ENCODE data around the gene RNASEH2A.

RNASEH2A gene

DNA sequence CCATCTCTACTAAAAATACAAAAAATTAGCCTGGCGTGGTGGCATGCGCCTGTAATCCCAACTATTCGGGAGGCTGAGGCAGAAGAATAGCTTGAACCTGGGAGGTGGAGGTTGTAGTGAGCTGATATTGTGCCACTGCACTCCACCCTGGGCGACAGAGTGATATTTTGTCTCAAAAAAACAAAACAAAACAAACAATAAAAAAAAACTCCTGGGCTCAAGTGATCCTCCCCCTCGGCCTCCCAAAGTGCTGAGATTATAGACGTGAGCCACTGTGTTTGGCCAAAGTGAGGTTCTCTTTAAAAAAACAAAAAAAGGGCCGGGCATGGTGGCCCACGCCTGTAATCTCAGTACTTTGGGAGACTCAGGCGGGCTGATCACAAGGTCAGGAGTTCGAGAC, 18.9 kb upstream of the RNASEH2A start:
- Histone ChIP-seq H3K9me3 (no peaks in the 10 kb centered on the region), H3K27ac (peak overlapping the region; percentile 100), H3K4me1 (ENCODE audit: control insufficient read depth in 1 of 2, insufficient read depth in 1 of 2, low read depth in 1 of 2, low read length in 1 of 2) (peaks cover 64 to 76% of the 10 kb centered on the region in 2 experiments), H3K27me3 (no peaks in the 10 kb centered on the region), H3K4me3 (ENCODE audit: low read depth in 1 of 2, low read length in 1 of 2) (peak overlapping the region; percentile 49 to 99), H3K36me3 (peaks cover 2% of the 10 kb centered on the region)
- TF ChIP-seq, protein P1, sequence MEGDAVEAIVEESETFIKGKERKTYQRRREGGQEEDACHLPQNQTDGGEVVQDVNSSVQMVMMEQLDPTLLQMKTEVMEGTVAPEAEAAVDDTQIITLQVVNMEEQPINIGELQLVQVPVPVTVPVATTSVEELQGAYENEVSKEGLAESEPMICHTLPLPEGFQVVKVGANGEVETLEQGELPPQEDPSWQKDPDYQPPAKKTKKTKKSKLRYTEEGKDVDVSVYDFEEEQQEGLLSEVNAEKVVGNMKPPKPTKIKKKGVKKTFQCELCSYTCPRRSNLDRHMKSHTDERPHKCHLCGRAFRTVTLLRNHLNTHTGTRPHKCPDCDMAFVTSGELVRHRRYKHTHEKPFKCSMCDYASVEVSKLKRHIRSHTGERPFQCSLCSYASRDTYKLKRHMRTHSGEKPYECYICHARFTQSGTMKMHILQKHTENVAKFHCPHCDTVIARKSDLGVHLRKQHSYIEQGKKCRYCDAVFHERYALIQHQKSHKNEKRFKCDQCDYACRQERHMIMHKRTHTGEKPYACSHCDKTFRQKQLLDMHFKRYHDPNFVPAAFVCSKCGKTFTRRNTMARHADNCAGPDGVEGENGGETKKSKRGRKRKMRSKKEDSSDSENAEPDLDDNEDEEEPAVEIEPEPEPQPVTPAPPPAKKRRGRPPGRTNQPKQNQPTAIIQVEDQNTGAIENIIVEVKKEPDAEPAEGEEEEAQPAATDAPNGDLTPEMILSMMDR (IDR thresholded peaks at IDR 0.05) = no peak

DNA sequence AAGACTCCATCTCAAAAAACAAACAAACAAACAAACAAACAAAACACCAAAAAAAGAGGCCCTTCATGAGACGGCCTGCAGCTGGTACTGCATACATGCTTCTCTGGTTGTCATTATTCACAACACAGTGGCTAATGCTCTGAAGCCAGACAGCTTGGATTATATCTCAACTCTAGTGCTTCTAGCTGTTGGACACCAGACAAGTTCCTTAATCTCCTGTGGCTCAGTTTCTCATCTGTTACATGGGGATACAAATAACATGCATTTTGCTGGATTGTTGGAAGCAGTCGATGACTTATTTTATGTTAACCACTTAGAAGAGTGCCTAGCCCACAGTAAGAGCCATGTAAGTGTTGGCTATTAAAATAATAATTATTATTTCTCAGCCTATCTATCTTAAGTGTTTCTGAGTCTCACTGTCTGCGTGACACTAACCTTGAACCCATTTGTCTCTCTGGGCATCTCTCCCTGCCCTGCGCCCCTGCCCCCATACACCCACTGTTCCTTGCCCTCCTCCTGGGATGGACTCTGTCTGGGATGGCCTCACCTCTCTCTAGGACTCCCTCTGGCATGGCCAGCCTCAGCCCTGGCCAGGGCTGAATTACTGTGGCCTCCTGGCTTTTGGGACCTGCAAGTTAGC, 18.2 kb upstream of the RNASEH2A start:
- no peaks in the 10 kb centered on the region for H3K9me3 ChIP-seq
- peak overlapping the region; percentile 100 for H3K27ac ChIP-seq
- TF ChIP-seq, protein P1 (IDR thresholded peaks at IDR 0.05) = no peak
- peaks cover 8% of the 10 kb centered on the region for H3K36me3 ChIP-seq
- peaks cover 57 to 70% of the 10 kb centered on the region in 2 experiments for H3K4me1 ChIP-seq (ENCODE audit: control insufficient read depth in 1 of 2, insufficient read depth in 1 of 2, low read depth in 1 of 2, low read length in 1 of 2)
- H3K4me3 ChIP-seq (ENCODE audit: low read depth in 1 of 2, low read length in 1 of 2) = peak overlapping the region; percentile 87 to 99
- no peaks in the 10 kb centered on the region for H3K27me3 ChIP-seq

- H3K27ac ChIP-seq = peak overlapping the region; percentile 100
- TF ChIP-seq, protein P1 (IDR thresholded peaks at IDR 0.05) = peak; percentile 12
- no peaks in the 10 kb centered on the region for H3K27me3 ChIP-seq
- H3K9me3 ChIP-seq = no peaks in the 10 kb centered on the region
- H3K4me3 ChIP-seq (ENCODE audit: low read depth in 1 of 2, low read length in 1 of 2) = peak overlapping the region; percentile 87 to 99
- H3K36me3 ChIP-seq = peaks cover 8% of the 10 kb centered on the region
- H3K4me1 ChIP-seq (ENCODE audit: control insufficient read depth in 1 of 2, insufficient read depth in 1 of 2, low read depth in 1 of 2, low read length in 1 of 2) = peaks cover 51 to 65% of the 10 kb centered on the region in 2 experiments
These were observed 17.7 kb upstream of the RNASEH2A start for GRCh38 chr19:12788682-12789097.

DNA sequence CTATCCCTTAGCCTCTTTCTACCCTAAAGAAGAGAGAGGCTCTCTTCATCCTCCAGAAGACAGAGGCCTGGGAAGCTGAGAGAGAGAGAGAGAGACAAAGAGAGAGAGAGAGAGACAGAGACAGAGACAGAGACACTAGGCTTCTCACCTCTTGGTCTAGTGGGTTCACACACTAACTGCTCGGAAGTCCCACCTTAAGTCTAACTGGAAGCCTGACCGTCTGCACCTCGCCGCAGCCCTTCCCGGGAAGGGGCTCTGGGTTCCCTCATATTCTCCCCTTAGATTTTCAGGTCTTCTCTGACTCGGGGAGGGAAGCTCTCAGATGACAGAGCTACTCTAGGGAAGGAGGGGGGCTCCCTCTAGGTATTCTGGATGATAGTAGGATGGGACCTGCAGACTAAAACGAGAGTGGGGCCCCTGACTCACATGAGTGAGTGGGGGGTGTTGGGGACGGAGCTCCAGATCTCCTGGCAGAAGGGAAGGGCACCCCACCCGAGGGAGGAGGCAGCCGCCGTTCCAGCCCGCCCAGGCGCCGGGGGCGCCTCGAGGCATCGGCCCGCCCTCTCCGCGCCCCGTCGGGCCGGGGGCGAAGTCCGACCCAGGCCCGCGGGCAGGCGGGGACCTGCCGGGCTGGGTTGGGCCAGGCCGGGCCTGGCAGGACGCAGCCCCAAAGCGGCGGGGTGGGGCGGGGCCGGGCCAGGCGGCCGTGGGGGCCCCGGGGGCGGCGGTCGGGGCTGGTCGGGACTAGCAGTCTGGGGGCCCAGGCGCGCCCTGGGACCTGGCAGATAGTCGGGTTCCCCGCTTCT, 17.1 kb upstream of the RNASEH2A start:
- Histone ChIP-seq H3K4me1 (ENCODE audit: control insufficient read depth in 1 of 2, insufficient read depth in 1 of 2, low read depth in 1 of 2, low read length in 1 of 2) (peaks cover 51 to 62% of the 10 kb centered on the region in 2 experiments), H3K4me3 (ENCODE audit: low read depth in 1 of 2, low read length in 1 of 2) (peak overlapping the region; percentile 87 to 99), H3K27ac (peak overlapping the region; percentile 100), H3K9me3 (no peaks in the 10 kb centered on the region), H3K27me3 (no peaks in the 10 kb centered on the region), H3K36me3 (peaks cover 8% of the 10 kb centered on the region)
- TF ChIP-seq, protein P1 (IDR thresholded peaks at IDR 0.05) = no peak

GRCh38 chr19:12789904-12790619, 16.3 kb upstream of the RNASEH2A start:
- no peaks in the 10 kb centered on the region for H3K27me3 ChIP-seq
- TF ChIP-seq, protein P1 (IDR thresholded peaks at IDR 0.05) = peak; percentile 58
- H3K4me3 ChIP-seq (ENCODE audit: low read depth in 1 of 2, low read length in 1 of 2) = peak overlapping the region; percentile 87 to 99
- no peaks in the 10 kb centered on the region for H3K9me3 ChIP-seq
- H3K4me1 ChIP-seq (ENCODE audit: control insufficient read depth in 1 of 2, insufficient read depth in 1 of 2, low read depth in 1 of 2, low read length in 1 of 2) = peaks cover 51 to 62% of the 10 kb centered on the region in 2 experiments
- peaks cover 8% of the 10 kb centered on the region for H3K36me3 ChIP-seq
- H3K27ac ChIP-seq = peak overlapping the region; percentile 100

All from neutrophil (primary cell).